SH-SY5Y (cell line): ENCODE measurements around the gene TMEM17.

ENCODE experiments used
- GATA2 ChIP-seq: IDR thresholded peaks from 2 replicates; pipeline ENCODE4 v1.6.1; 2011; ENCODE audit warnings: mild to moderate bottlenecking, low read depth, low read length
- GATA3 ChIP-seq: IDR thresholded peaks from 2 replicates; pipeline ENCODE4 v1.6.1; 2011; ENCODE audit warnings: low read depth, mild to moderate bottlenecking, low read length, moderate library complexity

Gene TMEM17

GRCh38 chr2:62469548-62469947, 36.4 kb downstream of the TMEM17 start:
- no peak for TF ChIP-seq GATA2
- TF ChIP-seq GATA3: no peak

GRCh38 chr2:62469114-62469513, 36.9 kb downstream of the TMEM17 start:
- TF ChIP-seq GATA3: no peak
- no peak for TF ChIP-seq GATA2

GRCh38 chr2:62467475-62468321, 38.3 kb downstream of the TMEM17 start:
- TF ChIP-seq GATA3 (no peak), GATA2 (no peak)

- TF ChIP-seq GATA2 (no peak), GATA3 (no peak)
These were observed 38.9 kb downstream of the TMEM17 start for GRCh38 chr2:62467100-62467474.

- TF ChIP-seq GATA2: no peak
- no peak for TF ChIP-seq GATA3
These were observed 39.5 kb downstream of the TMEM17 start for GRCh38 chr2:62466503-62466854.

GRCh38 chr2:62465741-62466502, 40.1 kb downstream of the TMEM17 start:
- TF ChIP-seq GATA2: no peak
- TF ChIP-seq GATA3: no peak

- TF ChIP-seq GATA3: no peak
- TF ChIP-seq GATA2: no peak
These were observed 40.8 kb downstream of the TMEM17 start for GRCh38 chr2:62465039-62465740.

GRCh38 chr2:62464221-62465007, 41.6 kb downstream of the TMEM17 start:
- no peak for TF ChIP-seq GATA3
- no peak for TF ChIP-seq GATA2

GRCh38 chr2:62462211-62462610, 43.8 kb downstream of the TMEM17 start:
- no peak for TF ChIP-seq GATA3
- TF ChIP-seq GATA2: no peak

GRCh38 chr2:62461707-62462106, 44.3 kb downstream of the TMEM17 start:
- no peak for TF ChIP-seq GATA3
- no peak for TF ChIP-seq GATA2

- TF ChIP-seq GATA2: no peak
These were observed 44.9 kb downstream of the TMEM17 start for GRCh38 chr2:62461017-62461553.

GRCh38 chr2:62460175-62460574, 45.8 kb downstream of the TMEM17 start:
- no peak for TF ChIP-seq GATA3
- no peak for TF ChIP-seq GATA2

GRCh38 chr2:62459672-62460071, 46.3 kb downstream of the TMEM17 start:
- TF ChIP-seq GATA3 (no peak), GATA2 (no peak)
